ENCODE measurements around the gene HOXA10.

HOXA10 gene

DNA sequence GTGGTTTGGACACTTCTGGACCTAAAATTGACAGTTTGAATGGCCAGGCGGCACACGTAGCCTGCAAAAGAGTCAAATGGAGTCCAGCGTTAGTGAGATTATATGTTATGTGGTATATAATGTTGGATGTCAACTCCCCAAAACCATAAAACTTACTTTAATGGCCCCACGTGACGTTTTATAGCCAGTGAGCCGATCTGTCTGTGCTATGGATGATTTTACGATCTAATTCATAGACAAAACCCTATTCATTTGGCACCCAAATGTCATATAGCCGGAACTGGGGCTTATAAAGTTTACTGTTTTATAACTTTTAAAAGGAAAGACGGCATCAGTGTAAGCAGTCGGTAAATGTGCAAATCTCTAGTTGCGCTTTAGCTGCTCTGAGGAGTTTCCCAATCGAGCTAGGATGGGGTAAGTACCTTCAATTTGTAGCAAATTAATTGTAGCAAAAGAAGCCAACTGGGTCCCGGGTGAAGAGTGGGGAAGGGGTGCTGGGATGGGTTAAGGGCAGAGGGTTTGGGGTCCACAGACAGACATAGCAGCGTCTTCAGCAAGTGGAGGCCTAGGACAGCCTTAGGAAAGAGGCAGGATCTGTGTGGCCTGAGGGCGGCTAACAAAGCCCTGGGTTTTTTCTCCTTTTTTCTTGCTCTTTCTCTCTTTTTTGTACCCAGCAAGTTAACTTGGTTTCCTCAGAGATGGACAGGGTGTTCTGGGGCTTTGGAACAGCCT is 33.8 kb downstream of the HOXA10 start:
- H3K4me1 ChIP-seq (ENCODE audit: insufficient read depth, low read length), result no peaks in the 10 kb centered on the region
- peaks cover 5% of the 10 kb centered on the region for H3K27me3 ChIP-seq (ENCODE audit: insufficient read depth, low read length, poor library complexity)
- H2AFZ ChIP-seq (ENCODE audit: low read depth, low read length), result no peak overlapping the region
- no peak overlapping the region for H3K27ac ChIP-seq (ENCODE audit: low read length)
- no peaks in the 10 kb centered on the region for H3K9me3 ChIP-seq (ENCODE audit: insufficient read depth, low read length, severe bottlenecking)
- ATAC-seq (ENCODE audit: insufficient read depth, low read depth) (no peak), DNase-seq (no peak)
- no peak overlapping the region for H3K9ac ChIP-seq (ENCODE audit: low read depth, low read length)
- TF ChIP-seq, protein P1, sequence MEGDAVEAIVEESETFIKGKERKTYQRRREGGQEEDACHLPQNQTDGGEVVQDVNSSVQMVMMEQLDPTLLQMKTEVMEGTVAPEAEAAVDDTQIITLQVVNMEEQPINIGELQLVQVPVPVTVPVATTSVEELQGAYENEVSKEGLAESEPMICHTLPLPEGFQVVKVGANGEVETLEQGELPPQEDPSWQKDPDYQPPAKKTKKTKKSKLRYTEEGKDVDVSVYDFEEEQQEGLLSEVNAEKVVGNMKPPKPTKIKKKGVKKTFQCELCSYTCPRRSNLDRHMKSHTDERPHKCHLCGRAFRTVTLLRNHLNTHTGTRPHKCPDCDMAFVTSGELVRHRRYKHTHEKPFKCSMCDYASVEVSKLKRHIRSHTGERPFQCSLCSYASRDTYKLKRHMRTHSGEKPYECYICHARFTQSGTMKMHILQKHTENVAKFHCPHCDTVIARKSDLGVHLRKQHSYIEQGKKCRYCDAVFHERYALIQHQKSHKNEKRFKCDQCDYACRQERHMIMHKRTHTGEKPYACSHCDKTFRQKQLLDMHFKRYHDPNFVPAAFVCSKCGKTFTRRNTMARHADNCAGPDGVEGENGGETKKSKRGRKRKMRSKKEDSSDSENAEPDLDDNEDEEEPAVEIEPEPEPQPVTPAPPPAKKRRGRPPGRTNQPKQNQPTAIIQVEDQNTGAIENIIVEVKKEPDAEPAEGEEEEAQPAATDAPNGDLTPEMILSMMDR (IDR thresholded peaks at IDR 0.05; ENCODE audit: borderline replicate concordance, extremely low read depth, low read length, poor library complexity, severe bottlenecking), result no peak
- no peak for TF ChIP-seq EZH2 (IDR thresholded peaks at IDR 0.05; ENCODE audit: borderline replicate concordance, low read depth, low read length, severe bottlenecking)
- no peaks in the 10 kb centered on the region for H4K20me1 ChIP-seq (ENCODE audit: insufficient read depth, low read length)
- no peak overlapping the region for H3K4me3 ChIP-seq (ENCODE audit: low read depth in 1 of 2, low read length in 2 of 2)
- no peaks in the 10 kb centered on the region for H3K79me2 ChIP-seq (ENCODE audit: insufficient read depth, low read length)
- H3K36me3 ChIP-seq (ENCODE audit: insufficient read depth, low read length), result peaks cover 3% of the 10 kb centered on the region
- H3K4me2 ChIP-seq (ENCODE audit: insufficient read depth, low read length), result no peak overlapping the region

DNA sequence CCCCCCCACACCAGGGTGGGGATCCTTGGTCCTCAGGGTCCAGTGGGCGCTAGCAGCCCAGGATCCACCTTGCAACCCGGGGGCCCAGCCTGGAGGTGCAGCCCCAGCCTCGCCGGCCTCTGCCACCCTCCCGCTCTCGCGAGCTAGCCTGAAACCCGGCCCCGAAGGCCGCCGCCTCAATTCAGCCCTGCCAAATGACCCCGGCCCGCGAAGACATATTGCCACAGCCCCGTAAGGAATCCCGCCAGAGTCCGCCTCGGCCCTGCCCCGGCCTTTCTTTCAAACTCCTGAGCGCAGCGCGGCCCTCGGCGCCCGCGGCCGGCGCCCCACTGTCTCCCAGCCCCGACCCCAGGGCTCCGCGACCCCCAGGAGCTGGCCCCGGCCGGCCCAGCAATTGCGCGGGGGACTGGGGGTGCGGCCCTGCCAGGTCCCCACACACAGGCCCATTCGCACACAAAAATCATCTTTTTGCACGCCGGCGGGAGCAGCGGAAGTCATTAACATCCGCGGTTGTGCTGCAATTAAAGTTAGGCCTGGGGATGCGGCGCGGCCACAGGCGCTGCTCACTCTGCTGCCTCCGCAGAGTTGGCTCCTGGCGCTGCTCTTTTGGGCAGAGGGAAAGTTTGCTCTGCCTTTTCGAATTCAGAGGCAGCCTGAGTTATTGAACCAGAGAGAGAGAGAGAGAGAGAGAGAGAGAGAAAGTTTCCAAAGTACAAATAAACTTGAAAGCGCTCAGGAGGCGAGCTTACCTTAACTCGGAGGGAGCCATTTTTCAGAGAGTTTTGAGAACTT is 34.6 kb downstream of the HOXA10 start:
- Histone ChIP-seq H3K79me2 (ENCODE audit: insufficient read depth, low read length) (no peaks in the 10 kb centered on the region), H2AFZ (ENCODE audit: low read depth, low read length) (no peak overlapping the region), H3K4me2 (ENCODE audit: insufficient read depth, low read length) (no peak overlapping the region), H3K27me3 (ENCODE audit: insufficient read depth, low read length, poor library complexity) (peaks cover 5% of the 10 kb centered on the region), H3K4me1 (ENCODE audit: insufficient read depth, low read length) (no peaks in the 10 kb centered on the region), H3K4me3 (ENCODE audit: low read depth in 1 of 2, low read length in 2 of 2) (no peak overlapping the region), H4K20me1 (ENCODE audit: insufficient read depth, low read length) (no peaks in the 10 kb centered on the region), H3K27ac (ENCODE audit: low read length) (no peak overlapping the region), H3K36me3 (ENCODE audit: insufficient read depth, low read length) (peaks cover 3% of the 10 kb centered on the region), H3K9me3 (ENCODE audit: insufficient read depth, low read length, severe bottlenecking) (no peaks in the 10 kb centered on the region), H3K9ac (ENCODE audit: low read depth, low read length) (no peak overlapping the region)
- DNase-seq (no peak), ATAC-seq (ENCODE audit: insufficient read depth, low read depth) (no peak; the same call in 2 of the 3 replicates)
- no peak for TF ChIP-seq EZH2 (IDR thresholded peaks at IDR 0.05; ENCODE audit: borderline replicate concordance, low read depth, low read length, severe bottlenecking)
- TF ChIP-seq, protein P1 (IDR thresholded peaks at IDR 0.05; ENCODE audit: borderline replicate concordance, extremely low read depth, low read length, poor library complexity, severe bottlenecking), result no peak

- ATAC-seq (ENCODE audit: insufficient read depth, low read depth) (no peak), DNase-seq (no peak)
- Histone ChIP-seq H4K20me1 (ENCODE audit: insufficient read depth, low read length) (no peaks in the 10 kb centered on the region), H3K4me1 (ENCODE audit: insufficient read depth, low read length) (no peaks in the 10 kb centered on the region), H3K79me2 (ENCODE audit: insufficient read depth, low read length) (no peaks in the 10 kb centered on the region), H3K9ac (ENCODE audit: low read depth, low read length) (no peak overlapping the region), H3K4me2 (ENCODE audit: insufficient read depth, low read length) (no peak overlapping the region), H3K4me3 (ENCODE audit: low read depth in 1 of 2, low read length in 2 of 2) (no peak overlapping the region), H3K27me3 (ENCODE audit: insufficient read depth, low read length, poor library complexity) (peaks cover 5% of the 10 kb centered on the region), H3K27ac (ENCODE audit: low read length) (no peak overlapping the region), H3K9me3 (ENCODE audit: insufficient read depth, low read length, severe bottlenecking) (no peaks in the 10 kb centered on the region), H2AFZ (ENCODE audit: low read depth, low read length) (no peak overlapping the region), H3K36me3 (ENCODE audit: insufficient read depth, low read length) (peaks cover 3% of the 10 kb centered on the region; the same call in 1 of the 2 replicates)
- TF ChIP-seq, protein P1 (IDR thresholded peaks at IDR 0.05; ENCODE audit: borderline replicate concordance, extremely low read depth, low read length, poor library complexity, severe bottlenecking), result no peak
- no peak for TF ChIP-seq EZH2 (IDR thresholded peaks at IDR 0.05; ENCODE audit: borderline replicate concordance, low read depth, low read length, severe bottlenecking)
Measured at GRCh38 chr7:27138985-27139333, 35.2 kb downstream of the HOXA10 start.
